GM18861 (cell line): ENCODE data around the gene REPIN1.

Experiments used
- ATAC-seq: cut with Tn5 transposase; IDR thresholded peaks from one replicate; pipeline ENCODE4 v1.9.1; 2021; ENCODE audit not compliant: unreplicated experiment

The REPIN1 gene

DNA sequence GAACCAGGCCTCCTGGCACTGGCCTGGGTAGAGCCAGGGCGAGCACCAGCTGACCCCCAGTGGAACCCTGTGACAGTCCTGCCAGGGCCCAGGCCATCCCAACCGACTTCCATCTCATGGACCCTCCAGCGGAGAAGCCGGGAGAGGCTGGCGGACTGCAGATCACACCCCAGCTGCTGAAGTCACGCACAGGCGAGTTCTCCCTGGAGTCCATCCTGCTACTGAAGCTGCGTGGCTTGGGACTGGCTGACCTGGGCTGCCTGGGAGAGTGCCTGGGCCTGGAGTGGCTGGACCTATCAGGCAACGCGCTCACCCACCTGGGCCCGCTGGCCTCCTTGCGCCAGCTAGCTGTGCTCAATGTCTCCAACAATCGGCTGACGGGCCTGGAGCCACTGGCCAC is 31.9 kb upstream of the REPIN1 start:
- no peak for ATAC-seq

DNA sequence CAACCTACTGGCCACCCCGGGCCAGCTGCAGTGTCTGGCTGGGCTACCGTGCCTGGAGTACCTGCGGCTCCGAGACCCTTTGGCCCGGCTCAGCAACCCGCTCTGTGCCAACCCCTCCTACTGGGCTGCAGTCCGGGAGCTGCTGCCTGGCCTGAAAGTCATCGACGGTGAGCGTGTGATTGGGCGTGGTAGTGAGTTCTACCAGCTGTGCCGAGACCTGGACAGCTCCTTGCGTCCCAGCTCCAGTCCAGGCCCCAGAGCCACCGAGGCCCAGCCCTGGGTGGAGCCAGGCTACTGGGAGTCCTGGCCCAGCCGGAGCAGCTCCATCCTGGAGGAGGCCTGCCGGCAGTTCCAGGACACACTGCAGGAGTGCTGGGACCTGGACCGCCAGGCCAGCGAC is 31.4 kb upstream of the REPIN1 start:
- no peak for ATAC-seq

DNA sequence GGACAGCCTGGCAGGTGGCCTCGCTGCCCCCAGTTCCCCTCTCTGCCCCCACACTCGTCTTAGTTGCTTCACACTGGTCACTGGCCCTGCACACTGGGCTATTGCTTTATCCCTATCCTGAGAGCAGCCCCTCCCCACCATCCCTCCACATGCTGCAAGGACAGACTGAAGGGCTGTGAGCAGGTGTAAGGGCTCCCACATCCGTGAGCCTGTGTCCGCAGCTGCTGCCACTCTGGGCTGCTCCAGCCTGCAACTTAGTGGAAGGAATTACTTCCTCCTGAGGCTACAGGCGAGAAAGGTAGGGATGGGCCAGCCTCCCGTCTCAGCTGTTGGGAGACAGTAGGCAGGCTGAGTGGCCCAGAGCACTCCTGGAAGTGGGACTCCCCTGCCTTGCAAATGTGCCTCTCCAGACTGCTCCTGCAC is 31.0 kb upstream of the REPIN1 start:
- no peak for ATAC-seq

DNA sequence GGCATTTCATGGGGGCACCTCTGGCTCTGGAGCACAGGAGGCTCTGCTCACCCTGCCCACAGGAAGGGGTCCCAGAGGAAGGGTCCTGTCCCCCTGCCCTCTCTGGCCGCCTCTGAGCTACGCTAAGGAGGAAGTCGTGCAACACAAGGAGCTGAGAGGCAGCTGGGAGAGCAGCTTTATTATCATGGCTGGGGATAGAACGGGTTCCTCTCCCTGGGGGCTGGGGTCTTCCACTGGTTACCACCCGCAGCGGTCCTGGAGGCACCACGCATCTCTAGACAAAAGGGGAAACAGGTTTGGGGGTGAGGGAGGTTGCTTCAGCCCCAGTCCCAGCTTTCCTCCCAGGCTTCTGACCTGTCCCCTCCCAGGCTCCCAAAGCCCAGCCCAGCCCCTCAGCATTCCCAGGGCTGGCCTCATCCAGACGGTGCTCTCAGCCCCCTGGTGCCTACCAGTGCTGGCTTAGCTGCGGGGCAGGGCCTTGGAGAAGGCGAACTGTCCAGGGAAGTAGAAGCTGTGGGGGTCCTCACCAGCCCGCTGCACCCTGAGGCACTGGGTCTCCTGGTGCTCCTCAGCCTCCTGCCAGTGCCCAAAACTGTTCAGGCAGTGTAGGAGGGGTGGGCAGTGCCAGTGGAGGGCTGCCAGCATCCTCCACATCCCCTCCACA is 30.3 kb upstream of the REPIN1 start:
- no peak for ATAC-seq

DNA sequence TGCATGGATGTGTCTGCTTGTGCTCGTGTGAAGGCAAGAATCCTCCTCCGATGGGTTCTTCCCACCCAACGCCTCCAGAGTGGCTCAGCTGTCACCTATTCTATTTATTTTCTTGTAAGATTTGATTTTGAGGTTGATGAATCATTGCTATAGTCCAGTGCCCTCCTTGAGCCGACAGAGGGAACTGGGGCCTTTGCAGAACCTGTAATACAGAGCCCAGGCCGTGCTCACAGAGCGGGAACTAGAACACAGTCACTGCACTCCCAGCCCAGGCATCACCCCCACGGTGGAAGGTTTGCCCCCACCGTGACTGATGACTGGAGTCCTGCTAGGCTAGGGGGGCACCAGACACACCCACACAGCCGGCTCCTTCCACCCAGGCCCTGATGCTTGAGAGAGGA is 29.2 kb upstream of the REPIN1 start:
- no peak for ATAC-seq

DNA sequence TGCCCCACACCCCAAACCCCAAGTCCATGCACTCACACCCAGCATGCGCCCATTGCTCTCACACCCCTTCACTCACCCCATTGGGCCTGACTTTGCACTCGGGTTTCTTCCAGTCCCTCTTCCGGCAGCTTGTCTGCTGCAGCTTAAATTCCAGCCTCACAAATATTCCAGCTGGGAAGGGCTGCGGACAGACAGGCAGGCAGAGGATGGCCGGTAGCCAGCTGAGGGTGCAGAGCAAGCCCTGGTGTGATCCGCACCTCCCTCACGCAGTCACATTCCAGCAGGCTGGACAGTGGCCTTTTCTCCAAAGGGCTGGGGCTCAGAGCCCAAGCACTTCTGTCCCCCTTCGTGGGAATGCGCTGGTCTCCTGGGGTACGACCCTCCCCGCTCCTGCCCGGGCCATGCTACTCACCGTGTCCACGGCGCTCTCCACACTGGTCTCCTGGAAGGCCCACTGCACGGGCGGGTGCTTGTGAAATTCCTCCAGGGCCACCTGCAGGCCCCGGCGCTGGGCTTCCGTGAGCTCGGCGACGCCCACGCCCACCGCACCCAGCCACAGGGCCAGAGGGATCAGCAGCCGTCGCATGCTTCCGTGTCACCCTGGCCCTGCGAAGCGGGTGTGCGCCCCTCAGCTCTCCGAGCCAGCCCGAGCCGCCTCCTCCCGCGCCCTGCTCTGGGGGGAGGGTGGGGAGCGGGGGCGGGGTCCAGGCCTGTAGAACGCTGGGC is 28.4 kb upstream of the REPIN1 start:
- ATAC-seq: no peak

DNA sequence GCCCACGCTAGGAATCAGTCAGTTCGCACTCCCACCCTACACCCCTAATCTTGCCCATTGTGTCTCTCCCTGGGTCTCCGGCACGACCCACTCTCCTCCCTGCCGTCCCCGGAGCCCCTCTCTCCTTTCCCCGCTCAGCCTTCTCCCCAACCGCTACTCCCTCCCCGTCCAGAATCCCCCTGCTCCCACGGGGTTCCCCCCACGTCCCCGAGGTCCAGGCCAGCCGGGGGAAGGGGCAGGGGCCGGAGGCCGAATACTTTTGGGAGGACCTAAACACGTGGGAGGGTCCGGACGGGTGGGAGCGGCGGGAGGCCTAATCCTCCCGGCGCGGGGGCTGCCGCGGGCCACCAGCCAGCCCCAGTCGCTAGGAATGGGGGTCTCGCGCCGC is 27.8 kb upstream of the REPIN1 start:
- ATAC-seq: no peak

DNA sequence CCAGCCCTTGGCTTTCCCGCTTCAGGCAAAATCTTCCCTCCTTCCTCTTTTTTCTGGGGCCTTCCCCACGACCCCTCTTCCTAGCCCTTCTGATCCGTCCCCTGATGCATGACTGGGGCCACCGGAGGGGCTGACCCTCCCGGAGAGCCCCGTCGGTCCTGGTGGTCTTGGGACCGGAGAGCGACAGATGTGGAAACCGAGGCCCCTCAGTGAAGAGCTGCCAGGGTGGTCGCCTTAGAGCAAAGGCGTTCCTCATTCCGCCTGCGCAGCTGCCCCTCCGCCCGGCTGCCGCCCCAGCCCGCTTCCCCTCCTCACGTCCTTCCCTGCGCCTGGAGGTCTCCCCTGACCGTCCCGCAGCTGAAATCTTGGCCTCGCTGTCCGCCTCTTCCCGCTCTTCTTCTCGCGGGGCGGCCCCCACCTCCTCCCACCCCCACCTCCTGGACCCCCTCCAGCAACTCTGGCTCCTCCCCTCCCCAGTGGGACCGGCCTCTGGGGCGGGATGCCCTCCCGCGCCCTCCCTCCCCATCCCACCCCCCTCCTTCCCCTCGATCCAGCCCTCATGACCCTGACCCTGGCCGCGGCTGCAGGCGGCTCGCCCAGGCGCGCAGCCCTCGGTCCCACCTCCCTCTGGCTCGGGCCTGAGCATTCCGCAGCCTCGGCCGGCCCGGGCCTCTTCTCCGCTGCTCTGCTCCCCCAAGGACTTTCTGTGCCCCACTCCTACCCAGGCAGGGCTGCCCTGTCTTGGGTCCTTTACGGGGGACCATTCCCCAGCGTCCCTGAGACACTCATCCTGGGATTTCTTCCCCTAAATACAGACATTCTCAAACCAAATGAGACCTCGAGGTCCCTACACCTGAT is 27.1 kb upstream of the REPIN1 start, which contains the start of gene RARRES2:
TSS of gene RARRES2 (minus strand) at position 367 of the 858 bp plus-strand sequence. CDS start 1,020 bp downstream, outside the sequence.
- no peak for ATAC-seq

DNA sequence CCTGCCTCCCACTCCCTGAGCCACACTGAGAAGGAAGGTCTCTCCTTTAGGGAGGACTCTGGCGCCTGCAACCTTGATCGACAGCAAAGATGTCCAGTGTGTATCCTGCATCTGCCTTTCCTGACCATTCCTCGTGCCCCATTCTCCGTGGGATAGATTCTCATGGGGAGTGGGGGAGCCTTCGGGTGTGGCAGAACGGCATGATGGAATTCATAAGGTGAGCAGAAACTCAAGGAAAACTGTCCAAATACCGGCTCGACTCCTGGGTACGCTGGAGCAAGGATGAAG is 26.6 kb upstream of the REPIN1 start:
- no peak for ATAC-seq

DNA sequence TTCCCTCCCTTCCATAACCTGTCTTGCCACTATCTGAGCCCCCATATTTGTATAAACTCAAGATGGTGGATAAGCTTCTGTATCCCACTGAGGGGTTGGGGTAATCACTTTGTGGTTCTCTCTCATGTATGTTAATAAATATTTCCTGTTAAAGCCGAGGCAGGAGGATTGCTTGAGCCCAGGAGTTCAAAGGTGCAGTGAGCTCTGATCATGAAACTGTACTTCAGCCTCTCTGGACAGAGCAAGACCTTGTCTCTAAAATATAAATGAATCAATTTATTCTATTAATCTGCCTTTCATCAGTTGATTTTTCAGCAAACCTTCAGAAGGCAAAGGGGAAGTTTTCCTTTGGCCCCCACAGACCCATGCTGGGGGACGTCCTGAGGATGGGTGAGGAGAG is 25.4 kb upstream of the REPIN1 start:
- ATAC-seq: no peak

DNA sequence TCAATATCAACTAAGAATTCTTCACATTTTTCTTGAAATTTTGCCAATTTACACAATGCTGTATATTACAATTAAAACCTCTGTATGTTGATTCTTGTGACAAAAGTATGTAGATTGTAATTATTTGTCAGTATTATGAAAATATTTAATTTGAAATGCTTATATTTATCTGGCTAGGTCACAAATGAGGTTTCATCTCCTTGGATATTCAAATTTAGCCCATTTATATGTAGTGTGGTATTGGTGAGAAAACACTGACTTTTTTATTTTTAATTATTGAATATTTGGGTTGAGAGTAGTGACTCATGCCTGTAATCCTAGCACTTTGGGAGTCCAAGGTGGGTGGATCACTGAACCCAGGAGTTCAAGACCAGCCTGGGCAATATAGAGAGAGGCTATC is 24.3 kb upstream of the REPIN1 start:
- ATAC-seq: no peak

DNA sequence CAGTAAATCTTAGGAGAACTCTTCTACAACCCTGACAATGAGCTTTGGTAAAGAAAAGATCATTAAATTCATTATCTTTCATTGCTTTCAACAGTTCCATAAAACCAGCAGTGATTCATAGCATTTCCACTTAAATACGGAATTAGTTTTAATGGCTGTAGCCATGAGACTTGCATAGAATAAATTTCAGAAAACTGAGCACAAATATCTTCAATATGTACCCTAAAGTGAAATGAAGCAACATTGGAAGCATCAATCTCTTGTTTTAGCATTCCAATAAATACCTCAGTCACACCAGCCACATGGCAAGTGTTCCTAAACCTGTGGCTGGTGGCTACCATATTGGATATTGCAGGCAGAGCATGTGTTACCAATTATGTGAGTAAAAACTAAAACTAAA is 23.6 kb upstream of the REPIN1 start:
- ATAC-seq: no peak

DNA sequence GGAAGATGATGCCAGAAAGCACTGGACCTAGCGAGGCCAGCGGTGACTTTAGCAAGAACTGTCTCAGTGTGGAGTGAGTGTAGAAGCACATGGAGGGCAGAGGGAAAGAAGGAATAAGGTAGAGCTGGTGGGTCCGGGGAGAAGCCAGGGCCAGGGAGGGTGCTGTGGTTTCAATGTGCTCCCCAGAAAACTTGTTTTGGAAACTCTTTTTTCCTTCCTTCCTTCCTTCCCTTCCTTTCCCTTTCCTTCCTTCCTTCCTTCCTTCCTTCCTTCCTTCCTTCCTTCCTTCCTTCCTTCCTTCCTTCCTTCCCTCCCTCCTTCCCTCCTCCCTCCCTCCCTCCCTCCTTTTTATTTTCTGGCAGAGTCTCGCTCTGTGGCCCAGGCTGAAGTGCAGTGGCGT is 21.7 kb upstream of the REPIN1 start:
- ATAC-seq: no peak

DNA sequence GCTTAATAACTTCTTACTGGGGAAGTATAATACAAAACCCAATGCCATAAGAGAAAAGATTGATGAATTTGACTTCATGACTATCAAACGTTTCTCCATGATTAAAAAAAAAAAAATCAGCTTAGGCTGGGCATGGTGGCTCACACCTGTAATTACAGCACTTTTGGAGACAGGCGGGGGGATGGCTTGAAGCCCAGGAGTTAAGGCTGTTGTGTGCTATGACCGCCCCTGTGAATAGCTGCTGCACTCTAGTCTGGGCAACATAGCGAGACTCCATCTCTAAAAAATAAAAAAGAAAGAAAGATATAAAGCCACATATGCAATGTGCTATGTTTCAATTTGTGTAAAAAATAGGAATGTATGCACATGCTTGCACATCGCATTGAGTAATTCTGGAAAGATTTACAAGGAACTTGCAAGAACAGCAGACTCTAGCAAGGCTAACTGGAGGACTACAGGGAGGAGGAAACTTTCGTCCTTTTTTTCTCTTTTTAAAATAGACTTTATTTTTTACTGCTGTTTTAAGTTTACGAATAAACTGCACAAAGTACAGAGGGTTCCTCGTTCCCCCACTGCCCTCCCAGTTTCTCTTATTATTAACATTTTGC is 16.9 kb upstream of the REPIN1 start:
- no peak for ATAC-seq

DNA sequence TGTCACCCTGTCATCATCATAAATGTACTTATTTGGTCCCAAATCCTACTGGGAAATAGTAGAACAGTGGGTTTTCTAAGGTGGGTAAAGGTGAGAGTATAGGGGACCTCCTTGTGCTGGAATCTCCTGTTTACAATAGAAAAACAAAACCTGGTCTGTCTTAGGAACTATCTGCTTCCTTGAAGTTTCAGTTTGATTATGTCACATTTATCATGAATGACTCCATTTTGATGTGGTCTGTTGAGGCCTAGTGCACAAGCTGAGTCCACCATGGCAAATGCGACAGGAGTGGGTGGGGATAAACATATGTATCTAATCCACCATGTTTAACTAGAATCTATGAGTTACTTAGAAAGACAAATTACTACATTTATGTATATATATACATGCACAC is 13.0 kb upstream of the REPIN1 start:
- ATAC-seq: no peak

DNA sequence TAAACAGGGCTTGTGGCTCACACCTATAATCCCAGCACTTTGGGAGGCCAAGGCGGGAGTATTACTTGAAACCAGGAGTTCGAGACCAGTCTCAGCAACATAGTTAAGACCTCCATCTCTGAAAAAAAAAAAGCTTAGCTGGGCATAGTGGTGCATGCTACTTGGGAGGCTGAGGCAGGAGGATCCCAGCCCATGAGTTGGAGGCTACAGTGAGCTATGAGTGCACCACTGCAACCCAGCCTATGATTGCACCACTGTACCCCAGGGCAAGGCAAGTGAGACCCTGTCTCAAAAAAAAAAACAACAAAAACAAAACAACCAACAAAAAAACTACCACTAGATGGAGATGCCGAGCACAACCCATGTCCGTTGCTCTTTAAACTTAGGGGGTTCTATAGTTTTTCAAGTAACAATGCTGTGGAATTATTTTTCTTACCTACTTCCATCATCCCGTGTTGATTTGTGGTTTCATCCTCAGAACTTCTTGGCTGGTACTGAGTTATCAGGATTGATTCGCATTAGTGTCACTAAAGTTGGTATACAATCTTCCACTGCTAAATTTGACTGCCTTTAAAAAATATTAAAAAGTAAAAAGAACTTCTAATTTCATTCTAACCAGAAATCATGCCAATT is 12.2 kb upstream of the REPIN1 start:
- ATAC-seq: no peak

DNA sequence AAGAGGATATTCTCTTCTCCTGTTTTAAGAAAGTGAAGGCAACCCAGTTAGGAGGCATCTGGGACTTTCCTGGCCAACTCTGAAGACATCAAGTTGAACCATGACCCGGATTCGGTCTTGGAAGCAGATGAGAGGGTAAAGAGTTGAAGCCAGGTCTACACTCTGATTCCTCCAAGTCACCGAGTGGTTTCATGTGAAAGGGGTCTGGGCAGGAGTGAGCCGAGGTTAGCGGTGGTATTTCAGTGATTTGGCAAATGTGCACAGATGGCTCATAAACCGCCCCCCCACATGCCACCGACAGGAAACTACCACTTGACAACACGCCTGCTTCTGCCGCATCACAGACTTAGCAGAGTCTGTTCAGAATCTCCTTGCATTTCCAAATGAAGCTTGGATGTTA is 11.4 kb upstream of the REPIN1 start:
- no peak for ATAC-seq

DNA sequence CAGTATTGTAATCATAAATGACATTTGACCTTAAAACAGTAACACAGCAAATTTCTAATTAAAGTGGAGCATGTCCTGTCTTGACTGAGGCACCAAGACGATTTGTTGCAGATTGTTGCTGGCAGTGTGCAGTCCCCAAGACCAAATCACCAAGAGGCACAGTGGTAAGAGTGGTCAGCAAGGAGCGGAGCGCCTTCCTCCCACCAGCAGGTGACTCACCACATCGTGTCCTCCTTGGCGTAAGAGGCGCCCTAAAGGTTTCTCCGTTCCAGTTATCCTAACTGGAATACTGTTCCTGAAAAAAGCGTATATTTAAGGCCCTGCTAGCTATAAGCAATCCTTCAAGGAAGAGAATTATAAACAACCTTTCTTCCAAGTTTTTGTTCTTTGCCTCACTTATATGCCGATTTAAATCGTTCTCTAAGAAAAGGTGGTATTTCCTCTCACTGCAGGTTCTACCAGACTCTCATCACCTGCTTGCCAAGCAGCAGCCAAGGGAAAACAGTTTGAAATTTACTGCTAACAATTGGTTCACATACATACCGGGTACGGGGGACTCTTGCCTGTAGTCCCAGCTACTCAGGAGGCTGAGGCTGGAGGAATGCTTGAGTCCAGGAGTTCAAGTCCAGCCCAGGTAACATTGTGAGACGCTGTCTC is 10.7 kb upstream of the REPIN1 start:
- no peak for ATAC-seq

DNA sequence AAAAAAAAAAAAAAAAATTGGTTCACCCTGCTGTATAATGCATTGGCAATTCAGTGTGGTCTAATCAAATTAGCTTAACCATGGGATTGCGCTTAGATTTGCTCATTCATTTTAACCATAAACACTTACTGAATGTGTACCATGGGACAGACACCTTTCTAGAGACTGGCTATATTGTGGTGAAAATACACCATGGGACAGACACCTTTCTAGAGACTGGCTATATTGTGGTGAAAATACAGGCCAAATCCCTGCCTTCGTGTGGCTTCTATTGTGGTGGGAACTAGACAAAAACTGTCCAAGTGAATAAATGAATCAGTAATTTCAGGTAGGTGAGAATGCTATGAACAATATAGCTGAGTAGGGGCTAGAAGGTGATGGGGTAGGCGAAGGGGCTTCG is 10.2 kb upstream of the REPIN1 start:
- ATAC-seq: no peak

DNA sequence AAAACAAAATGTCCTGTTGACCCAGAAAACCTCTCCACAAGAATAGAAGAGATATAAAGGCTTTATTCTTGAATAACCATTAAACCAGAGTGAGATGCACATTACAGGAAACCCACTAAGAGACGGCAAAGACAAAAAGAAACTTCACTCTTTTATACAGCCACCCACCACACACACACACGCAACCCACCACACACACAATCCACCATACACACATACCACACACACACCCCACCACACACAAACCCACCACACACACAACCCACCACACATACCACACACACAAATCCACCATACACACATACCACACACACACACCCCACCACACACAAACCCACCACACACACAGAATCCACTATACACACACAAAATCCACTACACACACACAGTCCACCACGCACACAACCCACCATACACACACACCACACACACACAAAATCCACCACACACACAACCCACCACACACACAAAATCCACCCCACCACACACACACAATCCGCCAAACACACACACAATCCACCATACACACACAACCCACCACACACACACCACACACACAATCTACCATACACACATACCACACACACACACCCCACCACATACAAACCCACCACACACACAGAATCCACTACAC is 9.5 kb upstream of the REPIN1 start:
- no peak for ATAC-seq
